T-helper 1 cell treated with Interleukin-12 subunit alpha and Interleukin-12 subunit beta and Interleukin-4 antibody, amounts not matched to agents 30 μg/mL and 1 μg/mL, for 36 hours (primary cell): Measurements from ENCODE around the gene MFSD6L.

Source experiments
- H3K27ac Mint-ChIP-seq: one replicate; pipeline ENCODE4 v1.8.0; 2021; ENCODE audit warnings: mild to moderate bottlenecking, mixed read lengths
- H3K27me3 Mint-ChIP-seq: one replicate; pipeline ENCODE4 v1.8.0; 2021; ENCODE audit warnings: low read depth, mixed read lengths
- H3K36me3 Mint-ChIP-seq: one replicate; pipeline ENCODE4 v1.8.0; 2021; ENCODE audit warnings: low read depth, mixed read lengths
- H3K4me1 Mint-ChIP-seq: one replicate; pipeline ENCODE4 v1.8.0; 2021; ENCODE audit warnings: low read depth, mixed read lengths
- H3K4me3 Mint-ChIP-seq: one replicate; pipeline ENCODE4 v1.8.0; 2021; ENCODE audit warnings: mild to moderate bottlenecking, moderate library complexity, mixed read lengths
- H3K9me3 Mint-ChIP-seq: one replicate; pipeline ENCODE4 v1.8.0; 2021; ENCODE audit warnings: mixed read lengths

MFSD6L gene

DNA sequence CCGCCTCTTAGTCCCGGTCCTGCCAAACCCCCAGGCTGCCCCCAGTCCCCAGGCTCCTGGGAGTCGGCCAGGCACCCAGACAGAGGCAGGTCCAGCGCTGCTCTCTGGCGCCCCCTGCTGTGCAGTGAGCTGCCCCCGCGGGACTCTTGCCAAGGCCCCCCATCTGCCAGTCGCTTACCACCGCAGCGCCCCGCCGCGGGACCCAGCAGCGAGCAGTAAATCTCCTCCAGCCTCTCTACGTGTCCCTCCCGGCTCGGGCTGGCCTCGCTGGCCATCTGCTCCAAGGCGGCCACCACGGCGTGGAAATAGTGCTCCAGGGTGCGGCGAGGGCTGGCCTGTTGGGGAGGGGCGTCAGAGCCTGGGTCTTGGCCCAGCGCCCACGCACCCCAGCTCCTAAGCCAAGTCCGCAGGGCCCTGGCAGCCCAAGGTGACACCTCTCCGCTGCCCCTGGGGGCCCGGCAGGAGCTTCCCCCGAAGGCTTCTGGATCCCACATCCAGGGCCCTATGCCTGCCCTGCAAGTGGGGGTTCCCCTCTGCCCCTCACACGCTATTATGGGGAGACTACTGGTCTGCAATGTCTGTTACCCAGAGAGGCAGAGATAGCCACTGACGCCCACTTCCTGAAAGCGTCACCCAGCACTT, 33.7 kb upstream of the MFSD6L start:
- H3K27me3 Mint-ChIP-seq = no peaks in the 10 kb centered on the region
- no peaks in the 10 kb centered on the region for H3K4me1 Mint-ChIP-seq
- no peaks in the 10 kb centered on the region for H3K9me3 Mint-ChIP-seq

GRCh38 chr17:8831234-8831849, 32.2 kb upstream of the MFSD6L start:
- peaks cover 3% of the 10 kb centered on the region for H3K36me3 Mint-ChIP-seq
- no peaks in the 10 kb centered on the region for H3K27me3 Mint-ChIP-seq
- H3K27ac Mint-ChIP-seq = no peak overlapping the region
- H3K4me3 Mint-ChIP-seq = no peak overlapping the region
- H3K4me1 Mint-ChIP-seq = no peaks in the 10 kb centered on the region
- H3K9me3 Mint-ChIP-seq = no peaks in the 10 kb centered on the region

More for the DNA sequence above, 33.7 kb upstream of the MFSD6L start:
- peaks cover 4% of the 10 kb centered on the region for H3K36me3 Mint-ChIP-seq
- H3K27ac Mint-ChIP-seq = no peak overlapping the region
- H3K4me3 Mint-ChIP-seq = no peak overlapping the region

- H3K4me1 Mint-ChIP-seq = no peaks in the 10 kb centered on the region
- H3K36me3 Mint-ChIP-seq = peaks cover 1% of the 10 kb centered on the region
- H3K27me3 Mint-ChIP-seq = no peaks in the 10 kb centered on the region
- no peak overlapping the region for H3K27ac Mint-ChIP-seq
- peaks cover 3% of the 10 kb centered on the region for H3K9me3 Mint-ChIP-seq
- no peak overlapping the region for H3K4me3 Mint-ChIP-seq
Observed at GRCh38 chr17:8830141-8830540, 31.0 kb upstream of the MFSD6L start.

- Mint-ChIP-seq H3K27ac (no peak overlapping the region), H3K9me3 (peaks cover 11% of the 10 kb centered on the region)
Observed at GRCh38 chr17:8829036-8829941, 30.1 kb upstream of the MFSD6L start.

GRCh38 chr17:8828517-8828875, 29.3 kb upstream of the MFSD6L start:
- no peak overlapping the region for H3K27ac Mint-ChIP-seq
- H3K4me3 Mint-ChIP-seq = no peak overlapping the region
- H3K27me3 Mint-ChIP-seq = no peaks in the 10 kb centered on the region
- H3K4me1 Mint-ChIP-seq = no peaks in the 10 kb centered on the region
- H3K36me3 Mint-ChIP-seq = peaks cover 2% of the 10 kb centered on the region
- H3K9me3 Mint-ChIP-seq = peaks cover 13% of the 10 kb centered on the region

More at GRCh38 chr17:8829036-8829941, 30.1 kb upstream of the MFSD6L start:
- Mint-ChIP-seq H3K4me3 (no peak overlapping the region), H3K4me1 (no peaks in the 10 kb centered on the region), H3K36me3 (peaks cover 3% of the 10 kb centered on the region), H3K27me3 (no peaks in the 10 kb centered on the region)

DNA sequence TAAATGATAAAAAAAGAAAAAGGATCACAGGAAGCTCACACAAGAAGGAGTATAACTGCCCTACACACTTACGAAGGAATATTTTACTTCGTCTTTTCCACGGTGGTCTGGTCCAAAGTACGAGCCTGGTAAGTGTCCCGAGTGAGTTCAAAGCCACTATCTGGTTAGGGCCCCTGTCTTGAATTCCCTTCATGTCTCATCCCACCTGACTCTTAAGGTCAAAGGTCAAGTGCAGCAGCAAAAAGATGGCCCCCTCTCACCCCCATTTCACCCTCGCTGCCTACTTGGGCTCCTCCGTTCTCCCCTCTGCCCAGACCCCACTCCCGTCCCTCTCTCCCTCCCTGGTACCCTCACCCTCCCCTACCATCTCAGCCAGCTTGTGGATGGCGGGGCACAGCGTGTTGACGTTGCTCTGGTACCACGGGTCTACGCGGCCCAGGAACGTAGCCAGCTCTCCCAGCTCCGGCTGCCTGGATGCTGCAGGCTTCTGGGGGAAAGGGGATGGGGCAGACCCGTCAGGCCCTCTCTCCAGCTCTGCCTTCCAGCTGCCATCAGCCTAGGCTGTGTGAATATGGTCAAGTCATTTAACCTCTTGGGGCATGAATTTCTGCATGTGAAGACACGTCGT, 27.8 kb upstream of the MFSD6L start:
- no peaks in the 10 kb centered on the region for H3K4me1 Mint-ChIP-seq
- no peak overlapping the region for H3K4me3 Mint-ChIP-seq
- no peak overlapping the region for H3K27ac Mint-ChIP-seq
- no peaks in the 10 kb centered on the region for H3K27me3 Mint-ChIP-seq
- peaks cover 13% of the 10 kb centered on the region for H3K9me3 Mint-ChIP-seq
- peaks cover 6% of the 10 kb centered on the region for H3K36me3 Mint-ChIP-seq

DNA sequence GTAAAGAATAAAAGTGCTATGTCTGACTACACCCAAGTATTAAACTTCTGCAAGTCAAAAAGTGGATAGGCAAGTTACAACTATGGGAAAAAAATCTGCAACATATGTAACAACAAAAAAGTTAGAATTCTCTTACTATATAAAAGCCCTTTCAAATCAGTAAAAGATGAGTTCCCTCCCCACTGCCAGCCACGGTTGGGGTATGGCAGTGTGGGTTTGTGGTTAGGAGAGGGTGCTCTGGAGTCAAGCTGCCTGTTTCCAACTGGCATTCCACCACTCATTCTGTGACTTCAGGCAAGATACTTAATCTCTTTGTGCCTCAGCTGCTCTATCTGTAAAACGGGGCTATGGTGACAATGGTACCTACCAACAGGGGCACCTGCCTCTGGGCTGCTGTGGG, 26.6 kb upstream of the MFSD6L start:
- Mint-ChIP-seq H3K27me3 (no peaks in the 10 kb centered on the region), H3K9me3 (peaks cover 13% of the 10 kb centered on the region), H3K36me3 (peaks cover 6% of the 10 kb centered on the region), H3K27ac (no peak overlapping the region), H3K4me3 (no peak overlapping the region), H3K4me1 (no peaks in the 10 kb centered on the region)

- H3K27me3 Mint-ChIP-seq = no peaks in the 10 kb centered on the region
- H3K4me1 Mint-ChIP-seq = no peaks in the 10 kb centered on the region
- no peak overlapping the region for H3K27ac Mint-ChIP-seq
- H3K4me3 Mint-ChIP-seq = no peak overlapping the region
- peaks cover 13% of the 10 kb centered on the region for H3K9me3 Mint-ChIP-seq
- peaks cover 6% of the 10 kb centered on the region for H3K36me3 Mint-ChIP-seq
Observed at GRCh38 chr17:8823279-8823678, 24.1 kb upstream of the MFSD6L start.

DNA sequence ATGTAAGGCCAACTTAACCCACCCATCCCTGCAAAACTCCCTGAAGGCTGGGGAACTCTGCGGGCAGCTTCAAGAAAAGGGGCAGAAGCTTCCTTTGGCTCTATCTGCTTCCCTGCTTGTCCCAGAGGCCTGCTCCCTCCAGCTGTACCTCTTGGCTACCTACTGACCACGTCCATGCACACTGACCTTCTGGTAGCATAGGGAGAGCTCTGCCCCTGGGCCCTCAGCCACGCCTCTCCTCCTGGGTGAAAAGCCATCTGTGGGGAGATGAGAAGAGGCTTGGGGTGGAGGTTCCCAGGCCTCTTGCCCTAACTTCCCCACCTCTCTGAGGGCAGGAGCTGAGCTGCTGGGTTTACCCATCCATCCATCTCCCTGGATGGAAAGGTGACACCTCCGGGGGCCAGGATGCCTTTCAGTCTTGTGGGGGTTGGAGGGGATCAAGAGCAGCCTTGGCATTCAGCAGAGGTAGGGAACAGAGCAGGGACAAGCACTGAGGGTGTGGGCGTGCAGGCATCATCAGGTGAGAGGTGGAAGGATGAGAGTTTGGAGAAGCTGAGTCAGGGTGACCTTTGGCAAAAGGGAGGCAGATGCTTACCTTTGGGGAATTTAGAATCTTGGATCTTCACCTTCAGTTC, 23.4 kb upstream of the MFSD6L start:
- Mint-ChIP-seq H3K4me1 (no peaks in the 10 kb centered on the region), H3K27me3 (no peaks in the 10 kb centered on the region), H3K4me3 (no peak overlapping the region), H3K36me3 (peaks cover 6% of the 10 kb centered on the region), H3K9me3 (peaks cover 13% of the 10 kb centered on the region), H3K27ac (no peak overlapping the region)

GRCh38 chr17:8821446-8822105, 22.4 kb upstream of the MFSD6L start:
- no peak overlapping the region for H3K4me3 Mint-ChIP-seq
- H3K9me3 Mint-ChIP-seq = peaks cover 13% of the 10 kb centered on the region
- H3K27ac Mint-ChIP-seq = no peak overlapping the region
- H3K27me3 Mint-ChIP-seq = no peaks in the 10 kb centered on the region
- H3K36me3 Mint-ChIP-seq = peaks cover 6% of the 10 kb centered on the region
- no peaks in the 10 kb centered on the region for H3K4me1 Mint-ChIP-seq

GRCh38 chr17:8820311-8821010, 21.3 kb upstream of the MFSD6L start:
- H3K27me3 Mint-ChIP-seq = no peaks in the 10 kb centered on the region
- H3K27ac Mint-ChIP-seq = no peak overlapping the region
- no peak overlapping the region for H3K4me3 Mint-ChIP-seq
- H3K4me1 Mint-ChIP-seq = no peaks in the 10 kb centered on the region
- peaks cover 7% of the 10 kb centered on the region for H3K36me3 Mint-ChIP-seq
- H3K9me3 Mint-ChIP-seq = peaks cover 13% of the 10 kb centered on the region

DNA sequence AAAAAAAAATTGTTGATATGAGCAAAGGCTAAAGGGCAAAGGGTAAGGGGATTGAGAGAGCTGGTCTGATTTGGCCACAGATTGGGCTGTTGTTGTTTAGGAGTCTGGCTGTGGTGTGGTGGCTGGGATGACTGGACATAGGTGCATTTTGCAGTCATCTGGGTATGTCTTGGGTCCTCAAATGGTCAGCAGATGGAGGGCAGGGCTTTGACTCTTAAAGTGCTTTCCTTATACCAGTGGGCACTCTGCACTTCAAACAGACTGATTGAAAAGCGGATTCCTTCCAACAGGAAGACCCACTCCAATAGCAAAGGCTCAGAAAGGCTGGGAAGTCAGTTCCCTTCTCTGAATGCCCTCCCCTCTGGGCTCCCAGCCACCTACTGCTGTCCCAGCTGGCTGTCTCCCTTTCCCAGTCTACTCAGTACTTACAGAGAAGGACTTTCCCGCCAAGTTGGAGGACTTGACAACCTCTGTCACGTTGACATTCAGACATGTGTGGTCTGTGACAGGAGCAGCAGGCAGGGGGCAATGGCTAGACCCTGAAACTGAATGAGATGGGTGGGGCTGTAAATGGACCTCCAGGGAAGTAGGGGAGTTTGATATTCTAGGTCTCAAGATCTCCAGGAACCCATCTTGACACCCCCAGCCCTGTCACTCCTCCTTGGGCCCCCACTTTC, 19.6 kb upstream of the MFSD6L start:
- Mint-ChIP-seq H3K4me3 (no peak overlapping the region), H3K4me1 (no peaks in the 10 kb centered on the region), H3K36me3 (peaks cover 12% of the 10 kb centered on the region), H3K27ac (no peak overlapping the region), H3K27me3 (no peaks in the 10 kb centered on the region), H3K9me3 (no peaks in the 10 kb centered on the region)

DNA sequence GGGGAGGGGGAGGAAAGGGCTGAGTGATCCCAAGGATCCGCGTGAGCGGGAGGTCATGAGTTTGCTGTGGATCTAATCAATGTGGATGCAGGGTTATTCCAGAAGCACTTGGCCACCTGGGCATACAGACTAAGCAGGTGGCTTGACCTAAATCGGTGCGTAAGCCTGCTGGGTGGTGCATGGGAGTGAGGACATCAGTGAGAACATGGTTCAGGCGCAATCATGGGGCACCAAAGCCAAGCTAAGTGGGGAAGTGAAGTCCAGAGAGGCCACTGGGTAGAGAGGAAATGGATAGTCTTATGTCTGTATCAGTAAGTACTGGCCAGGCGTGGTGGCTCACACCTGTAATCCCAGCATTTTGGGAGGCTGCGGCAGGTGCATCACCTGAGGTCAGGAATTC, 18.9 kb upstream of the MFSD6L start:
- Mint-ChIP-seq H3K27me3 (no peaks in the 10 kb centered on the region), H3K4me1 (no peaks in the 10 kb centered on the region), H3K36me3 (peaks cover 18% of the 10 kb centered on the region), H3K27ac (no peak overlapping the region), H3K9me3 (peaks cover under 1% of the 10 kb centered on the region), H3K4me3 (no peak overlapping the region)
